PFSK-1 (cell line): ENCODE results near the gene VEPH1.

Source experiments
- REST ChIP-seq, 2 experiments: IDR thresholded peaks; 2 replicates each; pipeline versions ENCODE4 v1.6.1 to v1.8.0; 2011 to 2012; ENCODE audit warnings: low read depth in 2 of 2, low read length in 2 of 2, control low read depth in 1 of 2, inconsistent platforms in 1 of 2, mild to moderate bottlenecking in 1 of 2, moderate library complexity in 1 of 2; ENCODE audit not compliant: insufficient read depth in 1 of 2
- SIN3A ChIP-seq: IDR thresholded peaks from 2 replicates; pipeline ENCODE4 v1.6.1; 2012; ENCODE audit warnings: mild to moderate bottlenecking, low read length, moderate library complexity, borderline replicate concordance; ENCODE audit not compliant: insufficient read depth
- TAF1 ChIP-seq: IDR thresholded peaks from 2 replicates; pipeline ENCODE4 v1.6.1; 2012; ENCODE audit warnings: low read length, control low read depth, borderline replicate concordance; ENCODE audit not compliant: insufficient read depth

GRCh38 chr3:157239082-157239704 lies 264.0 kb downstream of the VEPH1 start:
- TF ChIP-seq TAF1 (no peak), REST (IDR thresholded peaks at IDR 0.05; ENCODE audit: insufficient read depth in 1 of 2, low read depth in 2 of 2, low read length in 2 of 2) (no peak), SIN3A (no peak)
